MCF 10A (cell line): ENCODE results near the gene LYSMD3. TPM values are rescaled to one million over a fixed set of nuclear protein-coding genes. Genes with fewer than 3 reads are reported as not detected.

ENCODE experiments used
- BruUV-seq: library from RNA; stranded (reverse); fragments of 400-500 nt; replicated peaks from 2 replicates; lab custom pipeline; 2021; lab: Mats Ljungman, UMichigan
- CTCF ChIA-PET: fragments of 300-600 bp; sonication (Branson Sonifier 250); formaldehyde crosslinking; extraction: SDS; loops from one replicate; lab custom pipeline; 2021; ENCODE audit warnings: antibody characterized with exemption, inconsistent platforms; lab: Yijun Ruan, JAX
- POLR2A ChIA-PET: fragments of 300-600, 350-650 bp; sonication (Branson Sonifier 250); formaldehyde crosslinking; extraction: SDS; loops from one replicate; lab custom pipeline; 2020; ENCODE audit warnings: antibody characterized with exemption, inconsistent platforms; lab: Yijun Ruan, JAX
- DNase-seq: peaks from one replicate; pipeline ENCODE4 v3.0.0-alpha.2; 2018; ENCODE audit not compliant: unreplicated experiment
- H3K27ac Mint-ChIP-seq: one replicate; pipeline ENCODE4 v1.8.0; 2022; ENCODE audit warnings: mild to moderate bottlenecking, low read depth, mixed read lengths; ENCODE audit not compliant: unreplicated experiment
- H3K27me3 Mint-ChIP-seq: one replicate; pipeline ENCODE4 v1.8.0; 2022; ENCODE audit warnings: mixed read lengths; ENCODE audit not compliant: insufficient read depth, unreplicated experiment
- H3K36me3 Mint-ChIP-seq: one replicate; pipeline ENCODE4 v1.8.0; 2022; ENCODE audit warnings: mild to moderate bottlenecking, moderate library complexity, mixed read lengths; ENCODE audit not compliant: insufficient read depth, unreplicated experiment
- H3K4me1 Mint-ChIP-seq: one replicate; pipeline ENCODE4 v1.8.0; 2022; ENCODE audit warnings: mixed read lengths; ENCODE audit not compliant: insufficient read depth, unreplicated experiment
- H3K4me3 Mint-ChIP-seq: one replicate; pipeline ENCODE4 v1.8.0; 2022; ENCODE audit warnings: mild to moderate bottlenecking, moderate library complexity, mixed read lengths; ENCODE audit not compliant: unreplicated experiment
- H3K9me3 Mint-ChIP-seq: one replicate; pipeline ENCODE4 v1.8.0; 2022; ENCODE audit warnings: mixed read lengths; ENCODE audit not compliant: unreplicated experiment
- CTCF ChIP-seq: fragments of 200-600 bp; IDR thresholded peaks from one replicate; pipeline ENCODE4 v1.8.0; 2022; ENCODE audit warnings: antibody characterized with exemption, mild to moderate bottlenecking; ENCODE audit not compliant: unreplicated experiment
- intact Hi-C: fragments of 100-400 bp; cut with micrococcal nuclease; formaldehyde crosslinking; loops from 2 replicates; pipeline ENCODE4 v1.14.1; 2022
- total RNA-seq: library from RNA; stranded (reverse); gene quantifications from 2 replicates; pipeline ENCODE4 v1.2.3, GENCODE V29; 2022

Gene LYSMD3
- total RNA-seq, 1 experiment from 2014 or later = 27.4 TPM

- H3K36me3 Mint-ChIP-seq = peaks cover 10% of the 10 kb centered on the region
- no peak overlapping the region for H3K27ac Mint-ChIP-seq
- no TSS peak for BruUV-seq
- CTCF ChIA-PET = no interaction called here
- no peak for DNase-seq
- POLR2A ChIA-PET = no interaction called here
- H3K4me3 Mint-ChIP-seq = no peak overlapping the region
- H3K9me3 Mint-ChIP-seq = no peaks in the 10 kb centered on the region
- intact Hi-C loops = no loop called here
- no peaks in the 10 kb centered on the region for H3K4me1 Mint-ChIP-seq
- H3K27me3 Mint-ChIP-seq = no peaks in the 10 kb centered on the region
- no peak for TF ChIP-seq CTCF
These were observed 35.3 kb downstream of the LYSMD3 start for GRCh38 chr5:90494043-90494442.

GRCh38 chr5:90488791-90489190 lies 40.6 kb downstream of the LYSMD3 start:
- TF ChIP-seq CTCF = no peak
- ChIA-PET CTCF (interaction anchor here (1.0 kb wide), 1 partner anchor 14 kb away, joined by 3 read pairs; the partner anchor contains the start of genes MBLAC2 and POLR3G), POLR2A (interaction anchor here (0.6 to 0.8 kb wide), 2 partner anchors 14 kb away, joined by 3 read pairs; partner anchors contain the start of genes MBLAC2 and POLR3G)
- no TSS peak for BruUV-seq
- DNase-seq = no peak
- Mint-ChIP-seq H3K4me3 (no peak overlapping the region), H3K9me3 (no peaks in the 10 kb centered on the region), H3K27ac (no peak overlapping the region), H3K36me3 (peaks cover 6% of the 10 kb centered on the region), H3K4me1 (no peaks in the 10 kb centered on the region), H3K27me3 (no peaks in the 10 kb centered on the region)
- intact Hi-C loops = no loop called here

GRCh38 chr5:90484540-90484939 lies 44.8 kb downstream of the LYSMD3 start:
- CTCF ChIA-PET = interaction anchor here (0.8 kb wide), 1 partner anchor 12 kb away, joined by 3 read pairs; no protein-coding TSS in a partner anchor
- Mint-ChIP-seq H3K36me3 (peaks cover 6% of the 10 kb centered on the region), H3K27ac (no peak overlapping the region), H3K4me1 (no peaks in the 10 kb centered on the region), H3K27me3 (no peaks in the 10 kb centered on the region), H3K4me3 (no peak overlapping the region), H3K9me3 (no peaks in the 10 kb centered on the region)
- no peak for TF ChIP-seq CTCF
- no peak for DNase-seq
- intact Hi-C loops = no loop called here
- POLR2A ChIA-PET = interaction anchor here (0.7 kb wide), 1 partner anchor 8 kb away, joined by 3 read pairs; no protein-coding TSS in a partner anchor
- BruUV-seq = no TSS peak

GRCh38 chr5:90483206-90483605 lies 46.2 kb downstream of the LYSMD3 start:
- POLR2A ChIA-PET = interaction anchor here (0.7 kb wide), 1 partner anchor 12 kb away, joined by 3 read pairs; no protein-coding TSS in a partner anchor
- no peak overlapping the region for H3K27ac Mint-ChIP-seq
- H3K4me3 Mint-ChIP-seq = no peak overlapping the region
- H3K36me3 Mint-ChIP-seq = peaks cover 6% of the 10 kb centered on the region
- H3K4me1 Mint-ChIP-seq = no peaks in the 10 kb centered on the region
- no peak for TF ChIP-seq CTCF
- DNase-seq = no peak
- intact Hi-C loops = no loop called here
- CTCF ChIA-PET = interaction anchor here (0.5 kb wide), 1 partner anchor 369 kb away, joined by 3 read pairs; no protein-coding TSS in a partner anchor
- H3K27me3 Mint-ChIP-seq = no peaks in the 10 kb centered on the region
- BruUV-seq = no TSS peak
- no peaks in the 10 kb centered on the region for H3K9me3 Mint-ChIP-seq
